Measurements from ENCODE around the gene HMGCS2.

The HMGCS2 gene

GRCh38 chr1:119732465-119733168 lies 36.1 kb downstream of the HMGCS2 start:
- Mint-ChIP-seq H3K27me3 (no peaks in the 10 kb centered on the region), H3K4me1 (peaks cover 1% of the 10 kb centered on the region), H3K4me3 (no peak overlapping the region), H3K27ac (no peak overlapping the region), H3K9me3 (no peaks in the 10 kb centered on the region)
- ATAC-seq (no peak), DNase-seq (no peak)

- Mint-ChIP-seq H3K9me3 (no peaks in the 10 kb centered on the region), H3K4me3 (no peak overlapping the region), H3K4me1 (no peaks in the 10 kb centered on the region), H3K27me3 (no peaks in the 10 kb centered on the region), H3K27ac (peak overlapping the region in 1 of 2 donors; percentile 51)
- DNase-seq (no peak), ATAC-seq (no peak)
These were observed 36.8 kb downstream of the HMGCS2 start for GRCh38 chr1:119731741-119732430.

- Mint-ChIP-seq H3K27ac (no peak overlapping the region), H3K27me3 (no peaks in the 10 kb centered on the region), H3K4me1 (no peaks in the 10 kb centered on the region), H3K9me3 (no peaks in the 10 kb centered on the region), H3K4me3 (no peak overlapping the region)
- ATAC-seq (no peak), DNase-seq (no peak)
These were observed 37.6 kb downstream of the HMGCS2 start for GRCh38 chr1:119731060-119731459.

GRCh38 chr1:119729044-119729443 lies 39.7 kb downstream of the HMGCS2 start:
- H3K4me1 Mint-ChIP-seq, result no peaks in the 10 kb centered on the region
- no peak overlapping the region for H3K4me3 Mint-ChIP-seq
- ATAC-seq, result no peak
- DNase-seq, result no peak
- H3K27ac Mint-ChIP-seq, result no peak overlapping the region
- no peaks in the 10 kb centered on the region for H3K27me3 Mint-ChIP-seq
- no peaks in the 10 kb centered on the region for H3K9me3 Mint-ChIP-seq

GRCh38 chr1:119727991-119728390 lies 40.7 kb downstream of the HMGCS2 start:
- no peak for ATAC-seq
- no peaks in the 10 kb centered on the region for H3K4me1 Mint-ChIP-seq
- H3K4me3 Mint-ChIP-seq, result no peak overlapping the region
- H3K27me3 Mint-ChIP-seq, result no peaks in the 10 kb centered on the region
- H3K9me3 Mint-ChIP-seq, result no peaks in the 10 kb centered on the region
- no peak overlapping the region for H3K27ac Mint-ChIP-seq
- DNase-seq, result no peak

GRCh38 chr1:119725626-119726025 lies 43.1 kb downstream of the HMGCS2 start:
- no peak for ATAC-seq
- no peak for DNase-seq
- no peaks in the 10 kb centered on the region for H3K9me3 Mint-ChIP-seq
- no peak overlapping the region for H3K4me3 Mint-ChIP-seq
- H3K4me1 Mint-ChIP-seq, result peaks cover under 1% of the 10 kb centered on the region
- no peak overlapping the region for H3K27ac Mint-ChIP-seq
- H3K27me3 Mint-ChIP-seq, result no peaks in the 10 kb centered on the region

DNA sequence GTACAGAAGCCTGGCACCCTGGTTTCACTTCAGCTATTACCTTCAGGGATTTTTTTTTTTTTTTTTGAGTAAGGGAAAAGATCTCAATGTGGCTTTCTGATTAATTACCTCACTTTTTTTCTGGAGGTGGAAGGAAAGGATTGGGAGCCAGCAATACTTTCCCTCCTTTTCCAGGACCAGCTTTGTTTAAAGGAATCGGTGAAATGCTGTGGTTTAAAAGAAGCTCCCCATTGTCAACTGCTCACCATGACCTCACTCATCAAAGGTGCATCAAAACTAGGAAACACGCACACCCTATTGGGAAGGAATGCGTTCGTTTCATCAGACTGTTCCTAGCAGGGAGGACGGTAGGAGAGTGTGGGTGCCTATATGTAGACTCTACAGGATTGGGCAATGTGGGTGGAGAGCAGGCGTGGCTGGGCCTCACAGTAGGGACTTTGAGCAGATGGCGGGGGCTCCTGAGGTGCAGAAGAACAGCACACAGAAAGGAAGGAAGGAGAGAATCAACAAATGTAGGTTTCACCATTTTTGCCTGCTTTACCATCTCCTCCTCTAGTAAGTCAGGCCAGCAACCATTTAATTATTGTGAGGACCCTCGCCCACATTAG lies 44.0 kb downstream of the HMGCS2 start:
- H3K4me1 Mint-ChIP-seq, result peaks cover 7% of the 10 kb centered on the region
- no peaks in the 10 kb centered on the region for H3K9me3 Mint-ChIP-seq
- no peak overlapping the region for H3K27ac Mint-ChIP-seq
- DNase-seq (no peak), ATAC-seq (no peak)
- H3K4me3 Mint-ChIP-seq, result no peak overlapping the region
- no peaks in the 10 kb centered on the region for H3K27me3 Mint-ChIP-seq

GRCh38 chr1:119721896-119722295 lies 46.8 kb downstream of the HMGCS2 start:
- Mint-ChIP-seq H3K4me1 (peaks cover 24% of the 10 kb centered on the region), H3K27ac (no peak overlapping the region), H3K27me3 (no peaks in the 10 kb centered on the region), H3K9me3 (no peaks in the 10 kb centered on the region), H3K4me3 (no peak overlapping the region)
- DNase-seq, result no peak
- ATAC-seq, result no peak

DNA sequence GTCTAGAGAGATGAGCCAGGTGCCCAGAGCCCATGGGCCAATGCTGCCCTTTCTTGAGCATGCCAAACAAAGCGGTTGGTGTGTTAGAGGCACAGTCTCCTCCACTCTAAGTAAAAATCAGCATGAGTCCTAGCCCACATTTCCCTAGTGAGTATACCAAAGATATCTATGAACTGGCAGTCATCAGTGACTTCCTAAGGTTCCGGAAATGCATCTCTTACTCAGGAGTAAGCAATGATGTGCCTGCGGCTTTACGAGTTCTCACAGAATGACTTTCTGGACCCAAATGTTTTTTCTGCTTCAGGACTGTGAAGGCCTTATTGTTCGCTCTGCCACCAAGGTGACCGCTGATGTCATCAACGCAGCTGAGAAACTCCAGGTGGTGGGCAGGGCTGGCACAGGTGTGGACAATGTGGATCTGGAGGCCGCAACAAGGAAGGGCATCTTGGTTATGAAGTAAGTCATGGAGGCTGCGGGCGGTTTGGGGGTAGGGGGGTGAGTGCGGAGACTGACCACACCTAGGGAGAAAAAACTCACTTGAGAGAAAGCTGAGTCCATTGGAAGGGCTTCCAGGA lies 47.8 kb downstream of the HMGCS2 start:
- DNase-seq, result no peak
- Mint-ChIP-seq H3K27ac (no peak overlapping the region), H3K4me3 (no peak overlapping the region), H3K9me3 (no peaks in the 10 kb centered on the region), H3K4me1 (peaks cover 31% of the 10 kb centered on the region), H3K27me3 (no peaks in the 10 kb centered on the region)
- ATAC-seq, result no peak

DNA sequence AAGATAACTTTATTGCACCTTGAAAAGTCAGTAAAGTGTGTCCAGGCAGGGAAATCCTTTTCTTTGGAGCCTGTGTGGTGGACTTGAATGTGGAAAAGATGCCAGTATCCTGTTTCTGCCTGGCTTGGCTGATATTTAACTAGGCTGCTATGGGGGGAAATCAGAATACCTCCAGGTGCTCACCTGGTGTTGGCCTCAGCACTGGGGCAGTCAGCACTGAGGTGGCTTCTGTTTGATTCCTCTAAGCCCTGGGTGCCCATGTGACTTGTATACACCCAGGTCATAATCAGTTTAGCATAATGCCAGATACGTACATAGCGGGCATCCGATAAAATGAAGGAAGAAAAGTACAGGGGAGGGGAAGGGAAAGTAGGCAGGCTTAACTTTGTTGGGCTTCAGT lies 49.7 kb downstream of the HMGCS2 start:
- no peak for ATAC-seq
- Mint-ChIP-seq H3K27ac (no peak overlapping the region), H3K9me3 (no peaks in the 10 kb centered on the region), H3K27me3 (no peaks in the 10 kb centered on the region), H3K4me3 (no peak overlapping the region), H3K4me1 (peaks cover 51% of the 10 kb centered on the region)
- DNase-seq, result no peak

GRCh38 chr1:119718409-119718808 lies 50.3 kb downstream of the HMGCS2 start:
- DNase-seq (no peak), ATAC-seq (no peak)
- H3K4me1 Mint-ChIP-seq, result peaks cover 56% of the 10 kb centered on the region
- no peaks in the 10 kb centered on the region for H3K27me3 Mint-ChIP-seq
- H3K4me3 Mint-ChIP-seq, result no peak overlapping the region
- no peak overlapping the region for H3K27ac Mint-ChIP-seq
- H3K9me3 Mint-ChIP-seq, result no peaks in the 10 kb centered on the region

- DNase-seq (no peak), ATAC-seq (no peak)
- H3K4me1 Mint-ChIP-seq, result peaks cover 61% of the 10 kb centered on the region
- no peaks in the 10 kb centered on the region for H3K27me3 Mint-ChIP-seq
- H3K27ac Mint-ChIP-seq, result peak overlapping the region; percentile 74 to 87
- peak overlapping the region; percentile 36 to 64 for H3K4me3 Mint-ChIP-seq
- H3K9me3 Mint-ChIP-seq, result no peaks in the 10 kb centered on the region
These were observed 53.2 kb downstream of the HMGCS2 start for GRCh38 chr1:119715542-119715941.

DNA sequence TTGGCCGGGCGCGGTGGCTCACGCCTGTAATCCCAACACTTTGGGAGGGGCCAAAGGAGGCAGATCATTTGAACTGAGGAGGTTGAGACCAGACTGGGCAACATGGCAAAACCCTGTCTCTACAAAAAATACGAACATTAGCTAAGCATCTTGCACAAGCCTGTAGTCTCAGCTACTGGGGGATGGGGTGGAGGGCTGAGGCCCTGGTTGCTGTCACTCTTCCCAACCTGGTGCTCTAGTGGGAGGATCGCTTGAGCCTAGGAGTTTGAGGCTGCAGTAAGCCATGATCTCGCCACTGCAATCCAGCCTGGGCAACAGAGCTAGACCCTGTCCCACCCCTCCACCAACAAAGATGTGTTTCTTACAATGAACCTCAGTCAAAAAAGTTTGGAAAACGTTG lies 54.1 kb downstream of the HMGCS2 start:
- ATAC-seq, result no peak
- peak overlapping the region; percentile 97 to 99 for H3K4me3 Mint-ChIP-seq
- no peaks in the 10 kb centered on the region for H3K9me3 Mint-ChIP-seq
- H3K4me1 Mint-ChIP-seq, result peaks cover 55% of the 10 kb centered on the region
- DNase-seq, result no peak
- peaks cover 8% of the 10 kb centered on the region for H3K27me3 Mint-ChIP-seq
- peak overlapping the region; percentile 100 for H3K27ac Mint-ChIP-seq

- peaks cover 54% of the 10 kb centered on the region for H3K4me1 Mint-ChIP-seq
- peaks cover 9% of the 10 kb centered on the region for H3K27me3 Mint-ChIP-seq
- H3K4me3 Mint-ChIP-seq, result peak overlapping the region; percentile 97 to 99
- ATAC-seq (no peak), DNase-seq (no peak)
- H3K9me3 Mint-ChIP-seq, result no peaks in the 10 kb centered on the region
- peak overlapping the region; percentile 100 for H3K27ac Mint-ChIP-seq
These were observed 54.8 kb downstream of the HMGCS2 start for GRCh38 chr1:119713749-119714456.

GRCh38 chr1:119713039-119713748 lies 55.5 kb downstream of the HMGCS2 start:
- Mint-ChIP-seq H3K27ac (peak overlapping the region; percentile 100), H3K4me3 (peak overlapping the region; percentile 97 to 99), H3K27me3 (peaks cover 9% of the 10 kb centered on the region), H3K4me1 (peaks cover 46% of the 10 kb centered on the region), H3K9me3 (no peaks in the 10 kb centered on the region)
- ATAC-seq, result peak; percentile 15
- peak; percentile 18 to 33 for DNase-seq
